ENCODE data around the gene BRICD5.
"Not testable (repeated sequence)": the region's sequence is repeated elsewhere in the genome, so short reads cannot be mapped to it uniquely, and the experiment has no call there.

Gene BRICD5

GRCh38 chr16:2244301-2244700 lies 33.6 kb upstream of the BRICD5 start:
- Mint-ChIP-seq H3K9me3 (no peaks in the 10 kb centered on the region), H3K27ac (ENCODE audit: low read depth) (no peak overlapping the region), H3K4me1 (no peaks in the 10 kb centered on the region), H3K4me3 (no peak overlapping the region), H3K27me3 (no peaks in the 10 kb centered on the region), H3K36me3 (ENCODE audit: insufficient read depth) (peaks cover 5% of the 10 kb centered on the region)
- DNase-seq (ENCODE audit: low spot score in 2 of 2) = no peak
- no peak for ATAC-seq (replicated peaks; ENCODE audit: extremely low read depth, poor library complexity, severe bottlenecking)

- Mint-ChIP-seq H3K9me3 (no peaks in the 10 kb centered on the region), H3K27ac (ENCODE audit: low read depth) (no peak overlapping the region), H3K36me3 (ENCODE audit: insufficient read depth) (peaks cover 6% of the 10 kb centered on the region), H3K27me3 (no peaks in the 10 kb centered on the region), H3K4me1 (no peaks in the 10 kb centered on the region), H3K4me3 (no peak overlapping the region)
- ATAC-seq (replicated peaks; ENCODE audit: extremely low read depth, poor library complexity, severe bottlenecking) = no peak
- no peak for DNase-seq (ENCODE audit: low spot score in 2 of 2)
These were observed 33.1 kb upstream of the BRICD5 start for GRCh38 chr16:2243781-2244180.

GRCh38 chr16:2243031-2243528 lies 32.4 kb upstream of the BRICD5 start:
- H3K36me3 Mint-ChIP-seq (ENCODE audit: insufficient read depth) = peaks cover 6% of the 10 kb centered on the region
- no peak overlapping the region for H3K4me3 Mint-ChIP-seq
- no peaks in the 10 kb centered on the region for H3K4me1 Mint-ChIP-seq
- ATAC-seq (replicated peaks; ENCODE audit: extremely low read depth, poor library complexity, severe bottlenecking) = no peak
- no peak for DNase-seq (ENCODE audit: low spot score in 2 of 2)
- no peak overlapping the region for H3K27ac Mint-ChIP-seq (ENCODE audit: low read depth)
- no peaks in the 10 kb centered on the region for H3K27me3 Mint-ChIP-seq
- no peaks in the 10 kb centered on the region for H3K9me3 Mint-ChIP-seq

GRCh38 chr16:2242598-2242997 lies 31.9 kb upstream of the BRICD5 start:
- Mint-ChIP-seq H3K27me3 (no peaks in the 10 kb centered on the region), H3K4me1 (no peaks in the 10 kb centered on the region), H3K27ac (ENCODE audit: low read depth) (no peak overlapping the region), H3K9me3 (no peaks in the 10 kb centered on the region), H3K4me3 (no peak overlapping the region), H3K36me3 (ENCODE audit: insufficient read depth) (peaks cover 6% of the 10 kb centered on the region)
- no peak for ATAC-seq (replicated peaks; ENCODE audit: extremely low read depth, poor library complexity, severe bottlenecking)
- DNase-seq (ENCODE audit: low spot score in 2 of 2) = no peak

GRCh38 chr16:2240331-2240730 lies 29.7 kb upstream of the BRICD5 start:
- H3K4me3 Mint-ChIP-seq; H3K27me3 Mint-ChIP-seq; H3K4me1 Mint-ChIP-seq; ATAC-seq (replicated peaks; ENCODE audit: extremely low read depth, poor library complexity, severe bottlenecking); H3K9me3 Mint-ChIP-seq; H3K36me3 Mint-ChIP-seq (ENCODE audit: insufficient read depth); H3K27ac Mint-ChIP-seq (ENCODE audit: low read depth); DNase-seq (ENCODE audit: low spot score in 2 of 2): not testable (repeated sequence)

GRCh38 chr16:2238838-2239675 lies 28.4 kb upstream of the BRICD5 start:
- Mint-ChIP-seq H3K27me3 (no peaks in the 10 kb centered on the region), H3K9me3 (no peaks in the 10 kb centered on the region), H3K4me1 (no peaks in the 10 kb centered on the region), H3K27ac (ENCODE audit: low read depth) (no peak overlapping the region), H3K4me3 (no peak overlapping the region), H3K36me3 (ENCODE audit: insufficient read depth) (peaks cover 3% of the 10 kb centered on the region)
- ATAC-seq (replicated peaks; ENCODE audit: extremely low read depth, poor library complexity, severe bottlenecking) = no peak
- DNase-seq (ENCODE audit: low spot score in 2 of 2) = no peak

- H3K36me3 Mint-ChIP-seq (ENCODE audit: insufficient read depth) = peaks cover 3% of the 10 kb centered on the region
- DNase-seq (ENCODE audit: low spot score in 2 of 2) = no peak
- H3K27ac Mint-ChIP-seq (ENCODE audit: low read depth) = no peak overlapping the region
- H3K4me1 Mint-ChIP-seq = no peaks in the 10 kb centered on the region
- no peaks in the 10 kb centered on the region for H3K9me3 Mint-ChIP-seq
- no peaks in the 10 kb centered on the region for H3K27me3 Mint-ChIP-seq
- no peak for ATAC-seq (replicated peaks; ENCODE audit: extremely low read depth, poor library complexity, severe bottlenecking)
- H3K4me3 Mint-ChIP-seq = no peak overlapping the region
These were observed 27.6 kb upstream of the BRICD5 start for GRCh38 chr16:2238150-2238837.

GRCh38 chr16:2237493-2238149 lies 27.0 kb upstream of the BRICD5 start:
- H3K4me1 Mint-ChIP-seq = no peaks in the 10 kb centered on the region
- no peak overlapping the region for H3K27ac Mint-ChIP-seq (ENCODE audit: low read depth)
- peaks cover 5% of the 10 kb centered on the region for H3K36me3 Mint-ChIP-seq (ENCODE audit: insufficient read depth)
- H3K4me3 Mint-ChIP-seq = no peak overlapping the region
- H3K9me3 Mint-ChIP-seq = no peaks in the 10 kb centered on the region
- DNase-seq (ENCODE audit: low spot score in 2 of 2) = no peak
- H3K27me3 Mint-ChIP-seq = no peaks in the 10 kb centered on the region
- no peak for ATAC-seq (replicated peaks; ENCODE audit: extremely low read depth, poor library complexity, severe bottlenecking)

- Mint-ChIP-seq H3K4me3 (no peak overlapping the region), H3K27me3 (no peaks in the 10 kb centered on the region), H3K36me3 (ENCODE audit: insufficient read depth) (peaks cover 7% of the 10 kb centered on the region), H3K4me1 (no peaks in the 10 kb centered on the region), H3K27ac (ENCODE audit: low read depth) (no peak overlapping the region), H3K9me3 (no peaks in the 10 kb centered on the region)
- ATAC-seq (replicated peaks; ENCODE audit: extremely low read depth, poor library complexity, severe bottlenecking) (no peak), DNase-seq (ENCODE audit: low spot score in 2 of 2) (no peak)
These were observed 26.4 kb upstream of the BRICD5 start for GRCh38 chr16:2237102-2237482.

GRCh38 chr16:2236337-2237101 lies 25.9 kb upstream of the BRICD5 start, which contains the start of gene DNASE1L2:
Gene DNASE1L2, plus strand, starts transcription at chr16:2236444. Its CDS starts 373 bp downstream, at chr16:2236817.
- Mint-ChIP-seq H3K9me3 (no peaks in the 10 kb centered on the region), H3K27ac (ENCODE audit: low read depth) (no peak within 1 kb of the TSS), H3K4me3 (no peak within 1 kb of the TSS), H3K4me1 (no peaks in the 10 kb centered on the region), H3K27me3 (no peaks in the 10 kb centered on the region), H3K36me3 (ENCODE audit: insufficient read depth) (peaks cover 7% of the 10 kb centered on the region)
- DNase-seq (ENCODE audit: low spot score in 2 of 2) (no peak), ATAC-seq (replicated peaks; ENCODE audit: extremely low read depth, poor library complexity, severe bottlenecking) (no peak)

- Mint-ChIP-seq H3K9me3 (no peaks in the 10 kb centered on the region), H3K27ac (ENCODE audit: low read depth) (no peak overlapping the region), H3K36me3 (ENCODE audit: insufficient read depth) (peaks cover 7% of the 10 kb centered on the region), H3K4me3 (no peak overlapping the region), H3K27me3 (no peaks in the 10 kb centered on the region), H3K4me1 (no peaks in the 10 kb centered on the region)
- DNase-seq (ENCODE audit: low spot score in 2 of 2) (no peak), ATAC-seq (replicated peaks; ENCODE audit: extremely low read depth, poor library complexity, severe bottlenecking) (no peak)
These were observed 25.2 kb upstream of the BRICD5 start for GRCh38 chr16:2235695-2236336.

GRCh38 chr16:2235234-2235651 lies 24.6 kb upstream of the BRICD5 start:
- Mint-ChIP-seq H3K36me3 (ENCODE audit: insufficient read depth) (peaks cover 8% of the 10 kb centered on the region), H3K27ac (ENCODE audit: low read depth) (no peak overlapping the region), H3K9me3 (no peaks in the 10 kb centered on the region), H3K4me1 (no peaks in the 10 kb centered on the region), H3K27me3 (no peaks in the 10 kb centered on the region), H3K4me3 (no peak overlapping the region)
- no peak for ATAC-seq (replicated peaks; ENCODE audit: extremely low read depth, poor library complexity, severe bottlenecking)
- no peak for DNase-seq (ENCODE audit: low spot score in 2 of 2)

All from central memory CD8-positive, alpha-beta T cell (primary cell).